Thyroid gland (tissue), 4 donors: ENCODE data around the gene ADGRF4. TPM values are rescaled to one million over a fixed set of nuclear protein-coding genes. Genes with fewer than 3 reads are reported as not detected.
A peak's percentile ranks its signal among the peaks of the same experiment; 100 is the strongest.

Source experiments
- DNase-seq, 2 donors: peaks; one replicate each; pipeline ENCODE4 v3.0.0-alpha.2; 2019
- H3K27ac ChIP-seq, 3 donors: fragments of 200-600 bp; sonication (generic); 1 replicate in 2 of 3; 2 replicates in 1 of 3; pipeline ENCODE4 v1.5.1; 2016 to 2019; ENCODE audit warnings: mild to moderate bottlenecking in 1 of 3, moderate library complexity in 1 of 3
- H3K27me3 ChIP-seq: fragments of 200-600 bp; sonication (generic); one replicate; pipeline ENCODE4 v1.5.1; 2019
- H3K36me3 ChIP-seq, 2 donors: fragments of 200-600 bp; sonication (generic); one replicate each; pipeline ENCODE4 v1.5.1; 2016 to 2019
- H3K4me1 ChIP-seq, 2 donors: fragments of 200-600 bp; sonication (generic); one replicate each; pipeline ENCODE4 v1.5.1; 2017 to 2019
- H3K4me3 ChIP-seq, 3 donors: fragments of 200-600 bp; sonication (generic); replicated peaks in 1 of 3; 1 replicate in 2 of 3; 2 replicates in 1 of 3; pipeline ENCODE4 v1.5.1; 2016; ENCODE audit warnings: mild to moderate bottlenecking in 1 of 3
- H3K9me3 ChIP-seq: fragments of 200-600 bp; sonication (generic); one replicate; pipeline ENCODE4 v1.5.1; 2017
- CTCF ChIP-seq, 6 experiments: fragments of 200-600 bp in 3 of 6; fragments of 450-650 bp in 3 of 6; sonication (generic) in 3 of 6; IDR thresholded peaks; one replicate each; pipeline ENCODE4 v1.5.1; 2016 to 2019; ENCODE audit warnings: antibody characterized with exemption in 6 of 6, mild to moderate bottlenecking in 2 of 6, inconsistent platforms in 1 of 6, moderate library complexity in 1 of 6
- POLR2A ChIP-seq, 2 donors: fragments of 450-650 bp; IDR thresholded peaks; one replicate each; pipeline ENCODE4 v1.6.1; 2017; ENCODE audit warnings: antibody characterized with exemption in 2 of 2, mild to moderate bottlenecking in 2 of 2, moderate library complexity in 1 of 2
- WGBS, 2 donors: methylation state at CpG; one replicate each; pipeline ENCODE4 v1.1.5; 2017; 5-methylcytosine and 5-hydroxymethylcytosine counted together
- intact Hi-C: fragments of 100-400 bp; cut with DNase I; formaldehyde crosslinking; loops from one replicate; pipeline ENCODE4 v1.15.1; 2023
- total RNA-seq, 4 donors: library from RNA; depleted of rRNA; stranded (reverse); fragments of >200 nt; gene quantifications; one replicate each; pipeline ENCODE4 v1.2.3, GENCODE V29; 2016

The ADGRF4 gene
- total RNA-seq, 4 donors from 2014 or later = 0.13 TPM; not detected in 3

DNA sequence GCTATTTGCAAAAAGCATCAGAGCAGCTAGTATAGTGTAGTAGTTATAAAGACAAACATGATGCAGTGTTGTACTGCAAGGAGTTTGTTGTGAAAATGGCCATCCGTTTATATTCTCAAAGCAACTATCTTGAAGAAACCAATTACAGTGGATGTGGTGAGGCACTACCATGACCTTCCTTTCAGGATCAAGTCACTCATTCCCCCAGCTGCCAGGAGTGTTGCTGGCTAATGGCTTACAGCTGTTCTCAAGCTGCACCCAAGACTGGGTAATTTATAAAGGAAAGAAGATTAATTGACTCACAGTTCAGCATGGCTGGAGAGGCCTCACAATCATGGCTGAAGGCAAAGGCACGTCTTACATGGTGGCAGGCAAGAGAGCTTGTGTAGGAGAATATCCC is 29.0 kb downstream of the ADGRF4 start:
- no peak overlapping the region for H3K27ac ChIP-seq
- no peaks in the 10 kb centered on the region for H3K36me3 ChIP-seq
- no peaks in the 10 kb centered on the region for H3K4me1 ChIP-seq
- H3K4me3 ChIP-seq = no peak overlapping the region
- TF ChIP-seq CTCF (IDR thresholded peaks at IDR 0.05) (no peak), POLR2A (IDR thresholded peaks at IDR 0.05) (no peak)
- H3K9me3 ChIP-seq = no peaks in the 10 kb centered on the region
- 40 to 55% methylated on average over 2 of the region's 2 CpGs for WGBS, 2 donors
- intact Hi-C loops = no loop called here
- H3K27me3 ChIP-seq = no peaks in the 10 kb centered on the region
- no peak for DNase-seq

DNA sequence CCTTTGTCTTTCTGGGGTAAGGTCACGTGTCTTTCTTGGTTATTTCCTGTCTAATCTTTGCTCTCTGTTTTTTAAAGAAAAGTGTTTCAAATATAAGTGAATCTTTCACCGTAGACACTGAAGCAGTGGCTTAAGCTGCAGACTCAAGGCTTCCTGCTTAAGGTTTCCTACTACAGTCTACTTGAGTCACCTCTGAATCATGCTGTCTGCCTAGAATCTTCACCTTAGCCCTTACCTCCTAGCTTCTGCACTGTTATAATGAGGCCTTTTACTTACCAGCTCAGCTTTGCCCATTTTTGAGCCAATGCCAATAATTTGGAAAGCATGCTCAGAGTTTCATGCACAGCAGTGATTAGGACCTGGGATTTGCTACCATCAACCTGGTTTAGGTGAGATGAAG is 30.6 kb downstream of the ADGRF4 start:
- DNase-seq = no peak
- Histone ChIP-seq H3K36me3 (no peaks in the 10 kb centered on the region), H3K27me3 (no peaks in the 10 kb centered on the region), H3K4me3 (no peak overlapping the region), H3K9me3 (no peaks in the 10 kb centered on the region), H3K4me1 (no peaks in the 10 kb centered on the region), H3K27ac (no peak overlapping the region)
- TF ChIP-seq POLR2A (IDR thresholded peaks at IDR 0.05) (no peak), CTCF (IDR thresholded peaks at IDR 0.05) (no peak)
- intact Hi-C loops = no loop called here
- 34 to 40% methylated on average over 2 of the region's 2 CpGs for WGBS, 2 donors

- no peak for TF ChIP-seq CTCF (IDR thresholded peaks at IDR 0.05)
- TF ChIP-seq POLR2A (IDR thresholded peaks at IDR 0.05) = no peak
- Histone ChIP-seq H3K27me3 (no peaks in the 10 kb centered on the region), H3K27ac (no peak overlapping the region), H3K4me3 (no peak overlapping the region), H3K4me1 (no peaks in the 10 kb centered on the region), H3K9me3 (no peaks in the 10 kb centered on the region), H3K36me3 (no peaks in the 10 kb centered on the region)
- intact Hi-C loops = no loop called here
- 80 to 86% methylated on average over 1 of the region's 1 CpG for WGBS, 2 donors
- no peak for DNase-seq
Measured at GRCh38 chr6:47729457-47729856, 31.1 kb downstream of the ADGRF4 start.

GRCh38 chr6:47733879-47734558 is 35.6 kb downstream of the ADGRF4 start:
- H3K9me3 ChIP-seq = no peaks in the 10 kb centered on the region
- no peak for DNase-seq
- no peaks in the 10 kb centered on the region for H3K27me3 ChIP-seq
- no peak overlapping the region for H3K27ac ChIP-seq
- 47% methylated on average over 2 of the region's 2 CpGs for WGBS, 2 donors
- no peak for TF ChIP-seq POLR2A (IDR thresholded peaks at IDR 0.05)
- peak in 2 of 6 experiments; percentile 12 to 31 for TF ChIP-seq CTCF (IDR thresholded peaks at IDR 0.05)
- intact Hi-C loops = no loop called here
- H3K36me3 ChIP-seq = no peaks in the 10 kb centered on the region
- H3K4me1 ChIP-seq = no peaks in the 10 kb centered on the region
- no peak overlapping the region for H3K4me3 ChIP-seq

GRCh38 chr6:47734831-47735481 is 36.6 kb downstream of the ADGRF4 start:
- no peak for TF ChIP-seq CTCF (IDR thresholded peaks at IDR 0.05)
- TF ChIP-seq POLR2A (IDR thresholded peaks at IDR 0.05) = no peak
- Histone ChIP-seq H3K4me1 (no peaks in the 10 kb centered on the region), H3K27me3 (no peaks in the 10 kb centered on the region), H3K4me3 (no peak overlapping the region), H3K9me3 (no peaks in the 10 kb centered on the region), H3K27ac (no peak overlapping the region), H3K36me3 (no peaks in the 10 kb centered on the region)
- WGBS, 2 donors = 51 to 62% methylated on average over 4 of the region's 4 CpGs
- no peak for DNase-seq
- intact Hi-C loops = no loop called here
